ENCODE data around the gene ERMAP.
"Not testable (repeated sequence)": the region's sequence is repeated elsewhere in the genome, so short reads cannot be mapped to it uniquely, and the experiment has no call there.

DNA sequence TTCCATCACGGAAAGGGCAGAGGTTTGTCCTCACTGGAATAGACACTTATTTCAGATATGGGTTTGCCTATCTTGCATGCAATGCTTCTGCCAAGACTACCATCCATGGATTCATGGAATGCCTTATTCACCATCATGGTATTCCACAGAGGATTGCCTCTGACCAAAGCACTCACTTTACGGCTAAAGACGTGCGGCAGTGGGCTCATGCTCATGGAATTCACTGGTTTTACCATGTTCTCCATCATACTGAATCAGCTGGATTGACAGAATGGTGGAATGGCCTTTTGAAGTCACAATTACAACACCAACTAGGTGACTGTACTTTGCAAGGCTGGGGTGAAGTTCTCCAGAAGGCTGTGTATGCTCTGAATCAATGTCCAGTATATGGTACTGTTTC is 51.5 kb downstream of the ERMAP start:
- TF ChIP-seq, protein P1, sequence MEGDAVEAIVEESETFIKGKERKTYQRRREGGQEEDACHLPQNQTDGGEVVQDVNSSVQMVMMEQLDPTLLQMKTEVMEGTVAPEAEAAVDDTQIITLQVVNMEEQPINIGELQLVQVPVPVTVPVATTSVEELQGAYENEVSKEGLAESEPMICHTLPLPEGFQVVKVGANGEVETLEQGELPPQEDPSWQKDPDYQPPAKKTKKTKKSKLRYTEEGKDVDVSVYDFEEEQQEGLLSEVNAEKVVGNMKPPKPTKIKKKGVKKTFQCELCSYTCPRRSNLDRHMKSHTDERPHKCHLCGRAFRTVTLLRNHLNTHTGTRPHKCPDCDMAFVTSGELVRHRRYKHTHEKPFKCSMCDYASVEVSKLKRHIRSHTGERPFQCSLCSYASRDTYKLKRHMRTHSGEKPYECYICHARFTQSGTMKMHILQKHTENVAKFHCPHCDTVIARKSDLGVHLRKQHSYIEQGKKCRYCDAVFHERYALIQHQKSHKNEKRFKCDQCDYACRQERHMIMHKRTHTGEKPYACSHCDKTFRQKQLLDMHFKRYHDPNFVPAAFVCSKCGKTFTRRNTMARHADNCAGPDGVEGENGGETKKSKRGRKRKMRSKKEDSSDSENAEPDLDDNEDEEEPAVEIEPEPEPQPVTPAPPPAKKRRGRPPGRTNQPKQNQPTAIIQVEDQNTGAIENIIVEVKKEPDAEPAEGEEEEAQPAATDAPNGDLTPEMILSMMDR (IDR thresholded peaks at IDR 0.05 in 4 of 5, conservative IDR thresholded peaks at IDR 0.05 in 1 of 5): not testable (repeated sequence)
- TF ChIP-seq POLR2A (IDR thresholded peaks at IDR 0.05): not testable (repeated sequence)

Measured in gastrocnemius medialis (tissue), 4 donors.